Heart left ventricle (tissue), 16 donors: ENCODE results near the gene STEAP1B. TPM values are rescaled to one million over a fixed set of nuclear protein-coding genes. Genes with fewer than 3 reads are reported as not detected.

Experiments
- ATAC-seq, 4 donors: fragments of 200-7000 bp; cut with Tn5 transposase; one replicate each; pipeline ENCODE4 v1.9.1; 2020 to 2022; ENCODE audit warnings: moderate library complexity in 4 of 4, mild to moderate bottlenecking in 3 of 4, moderate number of reproducible peaks in 1 of 4
- DNase-seq, 5 donors: peaks; one replicate each; pipeline ENCODE4 v3.0.0-alpha.2; 2020
- H3K27ac ChIP-seq, 12 donors: fragments of 200-600 bp; sonication (generic) in 4 of 12; one replicate each; pipeline versions ENCODE4 v1.5.0 to v1.8.0; 2016 to 2022; ENCODE audit warnings: mild to moderate bottlenecking in 2 of 12
- H3K27me3 ChIP-seq, 9 donors: fragments of 200-600 bp; sonication (generic) in 2 of 9; one replicate each; pipeline versions ENCODE4 v1.5.1 to v1.8.0; 2016 to 2022; ENCODE audit warnings: mild to moderate bottlenecking in 3 of 9
- H3K36me3 ChIP-seq, 9 donors: fragments of 200-600 bp; sonication (generic) in 2 of 9; one replicate each; pipeline versions ENCODE4 v1.5.0 to v1.8.0; 2018 to 2022; ENCODE audit warnings: mild to moderate bottlenecking in 2 of 9
- H3K4me1 ChIP-seq, 12 donors: fragments of 200-600 bp; sonication (generic) in 4 of 12; one replicate each; pipeline versions ENCODE4 v1.5.0 to v1.8.0; 2016 to 2022; ENCODE audit warnings: mild to moderate bottlenecking in 3 of 12
- H3K4me3 ChIP-seq, 12 donors: fragments of 200-600 bp; sonication (generic) in 4 of 12; one replicate each; pipeline versions ENCODE4 v1.5.0 to v1.8.0; 2017 to 2022; ENCODE audit warnings: mild to moderate bottlenecking in 9 of 12, moderate library complexity in 4 of 12
- H3K9me3 ChIP-seq, 12 donors: fragments of 200-600 bp; sonication (generic) in 4 of 12; one replicate each; pipeline versions ENCODE4 v1.5.0 to v1.8.0; 2016 to 2022; ENCODE audit warnings: mild to moderate bottlenecking in 1 of 12
- CTCF ChIP-seq, 12 donors: fragments of 200-600 bp; sonication (generic) in 4 of 12; IDR thresholded peaks; one replicate each; pipeline versions ENCODE4 v1.5.0 to v1.8.0; 2018 to 2022; ENCODE audit warnings: antibody characterized with exemption in 12 of 12, mild to moderate bottlenecking in 5 of 12
- POLR2A ChIP-seq, 2 donors: fragments of 450-650 bp; IDR thresholded peaks; one replicate each; pipeline ENCODE4 v1.6.1; 2017; ENCODE audit warnings: antibody characterized with exemption in 2 of 2, mild to moderate bottlenecking in 2 of 2, moderate library complexity in 2 of 2
- WGBS, 4 donors: extraction: QIAGEN DNeasy Blood & Tissue Kit in 2 of 4; methylation state at CpG; one replicate each; pipeline versions ENCODE4 v1.1.5 to v1.1.7; 2013 to 2018; 5-methylcytosine and 5-hydroxymethylcytosine counted together
- intact Hi-C, 10 donors: fragments of 100-400 bp; cut with DNase I; formaldehyde crosslinking; loops; one replicate each; pipeline versions ENCODE4 v1.11.1 to v1.14.2; 2022
- polyA plus RNA-seq, 2 donors: library from polyadenylated mRNA; stranded (reverse); fragments of 200-250 nt; gene quantifications; one replicate each; pipeline ENCODE4 v1.2.3, GENCODE V29; 2013
- total RNA-seq, 9 donors: library from RNA; depleted of rRNA in 2 of 9; stranded (reverse); fragments of >200 nt in 2 of 9; fragmentation: NEBNext Ultra II Directional in 3 of 9; extraction: Animal tissue kit (Norgen Biotek cat#: 25700) in 3 of 9; gene quantifications; one replicate each; pipeline versions ENCODE4 v1.1.0 to v1.2.4, GENCODE V29; 2016 to 2023
- donor health status: ischemic (EF 13 %, LVEDD 7.1; RV severe dilation, severe dysfunction).
- donor health status: healthy with polysubstance abuse.
- donor health status: DM: no; HTN: yes; CAD: no.
- donor health status: DM: no; HTN: no; CAD: no.
- donor health status: ischemic (EF 25% LVEDD 6.9; RV normal size, moderate dysfunction).
- donor health status: ischemic (EF 25% LVEDD 5.7; RV mildly dilated, moderate dysfunction).
- donor health status: healthy.
- donor health status: DM: yes; HTN: yes; CAD: no.
- donor health status: ischemic (EF 35%, LVEDD 5.7; RV mildly dilated, moderate dysfunction).
- donor health status: nonischemic (EF 11% LVEDD 7.7; RV severe dilation, severe dysfunction).
- donor health status: DM: yes; HTN: yes; CAD: no.
- donor health status: PGD.
- donor health status: ischemic (EF 29% LVEDD 5.4; RV normal size, mild dysfunction).
- donor health status: nonischemic (EF 23%, LVEDD 6.1; RV moderate dilation, normal function).

STEAP1B gene
- total and polyA plus RNA-seq, 11 donors = 0.26 to 1.7 (median 0.51) TPM; not detected in 2

GRCh38 chr7:22445853-22446252 is 54.1 kb downstream of the STEAP1B start:
- intact Hi-C loops = loop anchor here in 3 of 10 donors (1.0 to 10.0 kb wide), 5 partner anchors 37 to 231 kb away; partner anchors contain the start of gene RAPGEF5 (in 1 of the 3)
- no peak for TF ChIP-seq CTCF (IDR thresholded peaks at IDR 0.05)
- TF ChIP-seq POLR2A (IDR thresholded peaks at IDR 0.05) = no peak
- Histone ChIP-seq H3K9me3 (no peaks in the 10 kb centered on the region), H3K4me3 (no peak overlapping the region), H3K27me3 (no peaks in the 10 kb centered on the region), H3K36me3 (no peaks in the 10 kb centered on the region), H3K4me1 (peaks cover 3 to 36% (median 27%) of the 10 kb centered on the region in 12 donors), H3K27ac (peak overlapping the region; percentile 6 to 87 (median 68))
- DNase-seq = no peak
- no peak for ATAC-seq
- WGBS, 4 donors = 43 to 56% (median 53%) methylated on average over 2 to 3 of the region's 3 CpGs

- intact Hi-C loops = loop anchor here in 3 of 10 donors (1.0 to 10.0 kb wide), 5 partner anchors 38 to 230 kb away; partner anchors contain the start of gene RAPGEF5 (in 1 of the 3)
- Histone ChIP-seq H3K36me3 (no peaks in the 10 kb centered on the region), H3K27me3 (no peaks in the 10 kb centered on the region), H3K27ac (peak overlapping the region; percentile 34 to 87 (median 71)), H3K9me3 (no peaks in the 10 kb centered on the region), H3K4me1 (peaks cover 3 to 36% (median 27%) of the 10 kb centered on the region in 12 donors), H3K4me3 (peak overlapping the region in 4 of 12 donors; percentile 5 to 19 (median 6))
- ATAC-seq (peak; percentile 93 to 99 (median 96)), DNase-seq (peak; percentile 83 to 88 (median 88))
- TF ChIP-seq POLR2A (IDR thresholded peaks at IDR 0.05) = no peak
- TF ChIP-seq CTCF (IDR thresholded peaks at IDR 0.05) = no peak
- 3 to 5% (median 3%) methylated on average over 13 to 14 of the region's 14 CpGs for WGBS, 4 donors
Measured at GRCh38 chr7:22445140-22445743, 54.7 kb downstream of the STEAP1B start.

GRCh38 chr7:22444181-22444971 is 55.6 kb downstream of the STEAP1B start:
- Histone ChIP-seq H3K4me3 (no peak overlapping the region), H3K27me3 (no peaks in the 10 kb centered on the region), H3K9me3 (peaks cover 0 to 2% (median 0%) of the 10 kb centered on the region in 12 donors), H3K27ac (peak overlapping the region; percentile 34 to 87 (median 71)), H3K36me3 (no peaks in the 10 kb centered on the region), H3K4me1 (peaks cover 3 to 36% (median 27%) of the 10 kb centered on the region in 12 donors)
- ATAC-seq (peak; percentile 31 to 66 (median 52)), DNase-seq (peak in 4 of 5 donors; percentile 39 to 62 (median 53))
- TF ChIP-seq CTCF (IDR thresholded peaks at IDR 0.05) = no peak
- no peak for TF ChIP-seq POLR2A (IDR thresholded peaks at IDR 0.05)
- 61 to 67% (median 65%) methylated on average over 13 of the region's 13 CpGs for WGBS, 4 donors
- intact Hi-C loops = loop anchor here in 2 of 10 donors (2.0 to 10.0 kb wide), 4 partner anchors 38 to 230 kb away; partner anchors contain the start of gene RAPGEF5 (in 2 of the 2)
